ENCODE measurements around the gene LOXL3. TPM values are rescaled to one million over a fixed set of nuclear protein-coding genes. Genes with fewer than 3 reads are reported as not detected.

Gene LOXL3
- polyA plus RNA-seq, 1 of the 3 experiments (the other 2 are of a cell fraction): 47.9 TPM

DNA sequence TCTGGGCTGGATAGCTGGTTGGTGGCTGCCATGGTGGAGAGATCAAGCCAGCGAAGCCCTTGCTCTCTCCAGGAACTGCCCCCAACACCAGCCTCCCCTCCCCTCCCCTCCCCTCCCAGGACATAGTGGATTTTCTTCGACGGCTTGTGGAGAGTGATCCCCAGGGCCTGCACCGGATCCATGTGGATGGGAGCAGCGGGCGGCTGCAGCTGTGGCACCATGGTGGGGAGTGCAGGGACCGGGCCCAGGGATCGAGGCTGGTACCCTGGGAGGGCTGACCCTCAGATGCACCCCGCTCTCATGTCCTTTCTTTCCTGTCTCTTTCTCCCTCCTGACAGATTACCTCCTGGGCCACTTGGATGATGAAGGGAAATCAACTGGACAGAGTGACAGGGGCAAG, 63.8 kb downstream of the LOXL3 start:
- peaks cover 17% of the 10 kb centered on the region for H3K79me2 ChIP-seq (ENCODE audit: insufficient read depth)
- TF ChIP-seq YY1 (IDR thresholded peaks at IDR 0.05; ENCODE audit: low read depth) (no peak), FOSL2 (IDR thresholded peaks at IDR 0.05; ENCODE audit: borderline replicate concordance, low read depth) (no peak), POLR2AphosphoS5 (IDR thresholded peaks at IDR 0.05; ENCODE audit: low read depth, low read length) (no peak), FOXM1 (IDR thresholded peaks at IDR 0.05; ENCODE audit: low read depth) (no peak), MXI1 (IDR thresholded peaks at IDR 0.05; ENCODE audit: low read depth, low read length) (no peak), FOXJ3 (CRISPR knock-in tag; IDR thresholded peaks at IDR 0.05) (no peak), RCOR1 (IDR thresholded peaks at IDR 0.05; ENCODE audit: low read length) (no peak), TCF12 (IDR thresholded peaks at IDR 0.05) (no peak), GABPA (IDR thresholded peaks at IDR 0.05; ENCODE audit: low read depth) (no peak), MEF2A (IDR thresholded peaks at IDR 0.05; ENCODE audit: borderline replicate concordance, low read depth) (no peak), EZH2phosphoT487 (IDR thresholded peaks at IDR 0.05; ENCODE audit: borderline replicate concordance, low read depth) (no peak), RAD21 (IDR thresholded peaks at IDR 0.05; ENCODE audit: low read length) (no peak), NRF1 (IDR thresholded peaks at IDR 0.05; ENCODE audit: low read depth, low read length) (no peak), EP300 (IDR thresholded peaks at IDR 0.05; ENCODE audit: borderline replicate concordance in 1 of 2, low read depth in 1 of 2, low read length in 1 of 2) (no peak)
- TF ChIP-seq, protein P1, sequence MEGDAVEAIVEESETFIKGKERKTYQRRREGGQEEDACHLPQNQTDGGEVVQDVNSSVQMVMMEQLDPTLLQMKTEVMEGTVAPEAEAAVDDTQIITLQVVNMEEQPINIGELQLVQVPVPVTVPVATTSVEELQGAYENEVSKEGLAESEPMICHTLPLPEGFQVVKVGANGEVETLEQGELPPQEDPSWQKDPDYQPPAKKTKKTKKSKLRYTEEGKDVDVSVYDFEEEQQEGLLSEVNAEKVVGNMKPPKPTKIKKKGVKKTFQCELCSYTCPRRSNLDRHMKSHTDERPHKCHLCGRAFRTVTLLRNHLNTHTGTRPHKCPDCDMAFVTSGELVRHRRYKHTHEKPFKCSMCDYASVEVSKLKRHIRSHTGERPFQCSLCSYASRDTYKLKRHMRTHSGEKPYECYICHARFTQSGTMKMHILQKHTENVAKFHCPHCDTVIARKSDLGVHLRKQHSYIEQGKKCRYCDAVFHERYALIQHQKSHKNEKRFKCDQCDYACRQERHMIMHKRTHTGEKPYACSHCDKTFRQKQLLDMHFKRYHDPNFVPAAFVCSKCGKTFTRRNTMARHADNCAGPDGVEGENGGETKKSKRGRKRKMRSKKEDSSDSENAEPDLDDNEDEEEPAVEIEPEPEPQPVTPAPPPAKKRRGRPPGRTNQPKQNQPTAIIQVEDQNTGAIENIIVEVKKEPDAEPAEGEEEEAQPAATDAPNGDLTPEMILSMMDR (IDR thresholded peaks at IDR 0.05): no peak
- no peak overlapping the region for H2AFZ ChIP-seq (ENCODE audit: low read depth)
- H3K4me1 ChIP-seq (ENCODE audit: control insufficient read depth in 1 of 2, insufficient read depth in 2 of 2, low read depth in 1 of 2, low read length in 1 of 2): no peaks in the 10 kb centered on the region
- no peak for DNase-seq
- H3F3A ChIP-seq (replicated peaks; ENCODE audit: insufficient read depth): no peaks in the 10 kb centered on the region
- no peaks in the 10 kb centered on the region for H4K20me1 ChIP-seq (ENCODE audit: insufficient read depth)
- no peak overlapping the region for H3K27ac ChIP-seq (ENCODE audit: low read depth in 2 of 2, low read length in 1 of 2)
- no peak overlapping the region for H3K4me2 ChIP-seq
- no peaks in the 10 kb centered on the region for H3K9me3 ChIP-seq
- ChIA-PET CTCF (interaction anchor here (0.6 to 3.0 kb wide), 4 partner anchors 9 to 97 kb away, joined by 3 to 13 read pairs (median 4); partner anchors contain the start of gene PCGF1), POLR2A (interaction anchor here (1.0 kb wide), 1 partner anchor 16 kb away, joined by 3 read pairs; no protein-coding TSS in a partner anchor)
- H3K27me3 ChIP-seq (ENCODE audit: insufficient read depth): no peaks in the 10 kb centered on the region
- H3K4me3 ChIP-seq (ENCODE audit: low read depth in 2 of 2, low read length in 1 of 2): no peak overlapping the region
- peaks cover 6 to 49% of the 10 kb centered on the region in 2 experiments for H3K36me3 ChIP-seq (replicated peaks in 1 of 2; ENCODE audit: control insufficient read depth in 1 of 2, insufficient read depth in 2 of 2, low read length in 1 of 2)
- H3K9ac ChIP-seq: no peak overlapping the region
- no peaks in the 10 kb centered on the region for H3K9me2 ChIP-seq
- WGBS (ENCODE audit: low lambda C conversion rate): 96% methylated on average over 6 of the region's 9 CpGs

DNA sequence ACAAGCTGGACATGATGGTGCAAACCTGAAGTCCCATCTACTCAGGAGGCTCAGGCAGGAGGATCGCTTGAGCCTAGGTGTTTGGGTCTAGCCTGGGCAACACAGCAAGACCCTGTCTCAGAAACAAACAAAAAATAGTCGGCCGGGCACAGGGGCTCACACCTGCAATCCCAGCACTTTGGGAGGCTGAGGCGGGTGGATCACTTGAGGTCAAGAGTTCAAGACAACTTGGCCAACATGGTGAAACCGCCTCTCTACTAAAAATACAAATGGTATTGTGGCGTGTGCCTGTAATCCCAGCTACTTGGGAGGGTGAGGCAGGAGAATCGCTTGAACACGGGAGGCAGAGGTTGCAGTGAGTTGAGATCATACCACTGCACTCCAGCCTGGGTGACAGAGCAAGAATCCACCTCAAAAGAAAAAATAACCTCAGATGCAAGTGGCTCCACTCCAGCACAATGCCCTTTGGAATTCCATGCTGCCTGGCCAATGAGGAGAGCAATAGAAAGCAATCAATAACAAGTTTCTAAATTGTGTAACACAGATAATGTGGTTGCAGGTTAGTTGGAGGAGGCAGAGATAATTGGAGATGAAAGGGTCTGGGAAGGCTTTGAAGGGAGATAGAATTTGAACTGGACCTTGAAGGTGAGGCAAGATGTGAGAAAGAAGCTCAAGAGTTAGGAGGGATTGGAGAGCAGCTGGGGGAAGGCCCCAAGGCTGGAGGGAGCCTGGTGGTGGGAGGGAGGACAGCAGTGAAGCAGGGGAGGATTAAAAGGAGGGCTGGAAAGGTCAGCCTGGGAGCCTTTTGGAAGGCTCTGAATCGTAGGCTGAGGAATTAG, 64.9 kb downstream of the LOXL3 start:
- 88% methylated on average over 9 of the region's 9 CpGs for WGBS (ENCODE audit: low lambda C conversion rate)
- Histone ChIP-seq H2AFZ (ENCODE audit: low read depth) (no peak overlapping the region), H4K20me1 (ENCODE audit: insufficient read depth) (no peaks in the 10 kb centered on the region), H3K27me3 (ENCODE audit: insufficient read depth) (no peaks in the 10 kb centered on the region), H3K27ac (ENCODE audit: low read depth in 2 of 2, low read length in 1 of 2) (no peak overlapping the region), H3K4me1 (ENCODE audit: control insufficient read depth in 1 of 2, insufficient read depth in 2 of 2, low read depth in 1 of 2, low read length in 1 of 2) (peaks cover 0 to 2% of the 10 kb centered on the region in 2 experiments; a peak in 2 of 4 replicates), H3K79me2 (ENCODE audit: insufficient read depth) (peaks cover 28% of the 10 kb centered on the region), H3K9me3 (no peaks in the 10 kb centered on the region), H3F3A (replicated peaks; ENCODE audit: insufficient read depth) (no peaks in the 10 kb centered on the region), H3K9me2 (no peaks in the 10 kb centered on the region), H3K4me3 (ENCODE audit: low read depth in 2 of 2, low read length in 1 of 2) (no peak overlapping the region), H3K9ac (no peak overlapping the region), H3K4me2 (no peak overlapping the region), H3K36me3 (replicated peaks in 1 of 2; ENCODE audit: control insufficient read depth in 1 of 2, insufficient read depth in 2 of 2, low read length in 1 of 2) (peaks cover 6 to 43% of the 10 kb centered on the region in 2 experiments)
- TF ChIP-seq NRF1 (IDR thresholded peaks at IDR 0.05; ENCODE audit: low read depth, low read length): no peak
- no peak for TF ChIP-seq FOXJ3 (CRISPR knock-in tag; IDR thresholded peaks at IDR 0.05)
- no peak for TF ChIP-seq RCOR1 (IDR thresholded peaks at IDR 0.05; ENCODE audit: low read length)
- no peak for TF ChIP-seq JUND (IDR thresholded peaks at IDR 0.05)
- TF ChIP-seq NFIC (IDR thresholded peaks at IDR 0.05; ENCODE audit: borderline replicate concordance): no peak
- no peak for TF ChIP-seq MEF2A (IDR thresholded peaks at IDR 0.05; ENCODE audit: borderline replicate concordance, low read depth)
- TF ChIP-seq, protein P2, sequence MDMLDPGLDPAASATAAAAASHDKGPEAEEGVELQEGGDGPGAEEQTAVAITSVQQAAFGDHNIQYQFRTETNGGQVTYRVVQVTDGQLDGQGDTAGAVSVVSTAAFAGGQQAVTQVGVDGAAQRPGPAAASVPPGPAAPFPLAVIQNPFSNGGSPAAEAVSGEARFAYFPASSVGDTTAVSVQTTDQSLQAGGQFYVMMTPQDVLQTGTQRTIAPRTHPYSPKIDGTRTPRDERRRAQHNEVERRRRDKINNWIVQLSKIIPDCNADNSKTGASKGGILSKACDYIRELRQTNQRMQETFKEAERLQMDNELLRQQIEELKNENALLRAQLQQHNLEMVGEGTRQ (IDR thresholded peaks at IDR 0.05; ENCODE audit: borderline replicate concordance, low read depth, low read length): no peak
- TF ChIP-seq GABPA (IDR thresholded peaks at IDR 0.05; ENCODE audit: low read depth): no peak
- TF ChIP-seq FOSL2 (IDR thresholded peaks at IDR 0.05; ENCODE audit: borderline replicate concordance, low read depth): no peak
- TF ChIP-seq SIN3A (IDR thresholded peaks at IDR 0.05; ENCODE audit: borderline replicate concordance, low read depth, low read length): no peak
- no peak for TF ChIP-seq POLR2AphosphoS5 (IDR thresholded peaks at IDR 0.05; ENCODE audit: low read depth, low read length)
- ChIA-PET CTCF (interaction anchor here (0.6 to 3.0 kb wide), 4 partner anchors 18 to 98 kb away, joined by 3 to 13 read pairs (median 4); partner anchors contain the start of gene PCGF1), POLR2A (interaction anchor here (1.0 kb wide), 1 partner anchor 17 kb away, joined by 3 read pairs; no protein-coding TSS in a partner anchor)
- DNase-seq: no peak
